ENCODE results near the gene KRT5. TPM values are rescaled to one million over a fixed set of nuclear protein-coding genes. Genes with fewer than 3 reads are reported as not detected.

KRT5 gene
- total and polyA plus RNA-seq, 2 of the 13 experiments (the other 11 are each of a cell fraction or from before 2014, with no cell fraction given) = 0.08 TPM; not detected in 1

GRCh38 chr12:52537101-52537500 lies 16.9 kb upstream of the KRT5 start (continued):
- TF ChIP-seq ZNF225 (CRISPR knock-in tag; IDR thresholded peaks at IDR 0.05) (no peak), ZNF772 (CRISPR knock-in tag; IDR thresholded peaks at IDR 0.05) (no peak), RFXANK (CRISPR knock-in tag; IDR thresholded peaks at IDR 0.05) (no peak)

GRCh38 chr12:52535574-52535973 lies 15.4 kb upstream of the KRT5 start:
- no peak overlapping the region for H3K9ac ChIP-seq (ENCODE audit: insufficient read depth, low read depth, low read length)
- in situ Hi-C loops (cut with HindIII; ENCODE audit: extremely low pct_ligation_motif_present, low pct_unique_long_range_greater_than_20kb) = loop anchor here (25.0 kb wide), 1 partner anchor 398 kb away; no protein-coding TSS in a partner anchor
- no peaks in the 10 kb centered on the region for H4K20me1 ChIP-seq (ENCODE audit: insufficient read depth, low read length)
- H3K27me3 ChIP-seq (ENCODE audit: control insufficient read depth in 1 of 2, insufficient read depth in 2 of 2, low read length in 2 of 2) = peaks cover 2 to 14% of the 10 kb centered on the region in 2 experiments; a peak in 2 of 5 replicates
- H3K4me1 ChIP-seq (ENCODE audit: insufficient read depth, low read length) = no peaks in the 10 kb centered on the region
- H3K36me3 ChIP-seq (replicated peaks in 1 of 2; ENCODE audit: control insufficient read depth in 1 of 2, insufficient read depth in 2 of 2, low read length in 2 of 2) = no peaks in the 10 kb centered on the region
- no peaks in the 10 kb centered on the region for H3K79me2 ChIP-seq (ENCODE audit: insufficient read depth, low read length)
- ATAC-seq = no peak
- POLR2A ChIA-PET = no interaction called here
- H3K4me2 ChIP-seq (ENCODE audit: low read depth, low read length) = no peak overlapping the region
- intact Hi-C loops (cut with micrococcal nuclease; ENCODE audit: unreplicated experiment) = no loop called here
- H3K4me3 ChIP-seq (replicated peaks in 1 of 3; ENCODE audit: insufficient read depth in 1 of 3, low read depth in 2 of 3, low read length in 3 of 3) = no peak overlapping the region
- DNase-seq (ENCODE audit: low spot score) = no peak
- no peak for FAIRE-seq
- CTCF ChIA-PET (ENCODE audit: low intra/inter-chr PET ratio, low total read pairs) = no interaction called here
- WGBS (ENCODE audit: low lambda C conversion rate) = 0% methylated on average over 1 of the region's 1 CpG
- no peaks in the 10 kb centered on the region for H3K9me3 ChIP-seq (ENCODE audit: low read length)
- no peak overlapping the region for H3K27ac ChIP-seq (ENCODE audit: extremely low read length, insufficient read depth, low read length)
- H2AFZ ChIP-seq (ENCODE audit: low read length) = no peak overlapping the region
- BruUV-seq (replicated peaks) = no TSS peak
- no peak for TF ChIP-seq BCL6 (CRISPR knock-in tag; IDR thresholded peaks at IDR 0.05)
- TF ChIP-seq TFDP1 (CRISPR knock-in tag; IDR thresholded peaks at IDR 0.05; ENCODE audit: borderline replicate concordance) = no peak
- no peak for TF ChIP-seq HNRNPK (IDR thresholded peaks at IDR 0.05; ENCODE audit: low read depth, low read length, poor library complexity, severe bottlenecking)
- no peak for TF ChIP-seq DMAP1 (CRISPR knock-in tag; IDR thresholded peaks at IDR 0.05)
- no peak for TF ChIP-seq SNAPC4 (CRISPR knock-in tag; IDR thresholded peaks at IDR 0.05)
- no peak for TF ChIP-seq TSC22D2 (CRISPR knock-in tag; IDR thresholded peaks at IDR 0.05; ENCODE audit: borderline replicate concordance)
- no peak for TF ChIP-seq ZNF256 (CRISPR knock-in tag; conservative IDR thresholded peaks at IDR 0.05)
- TF ChIP-seq CHD2 (IDR thresholded peaks at IDR 0.05; ENCODE audit: low read depth, low read length) = no peak
- TF ChIP-seq RARA (CRISPR knock-in tag; IDR thresholded peaks at IDR 0.05) = no peak
- no peak for TF ChIP-seq SIN3A (IDR thresholded peaks at IDR 0.05; ENCODE audit: borderline replicate concordance, low read depth, low read length)
- no peak for TF ChIP-seq FOXJ3 (CRISPR knock-in tag; IDR thresholded peaks at IDR 0.05; ENCODE audit: borderline replicate concordance)
- no peak for TF ChIP-seq ZNF790 (CRISPR knock-in tag; IDR thresholded peaks at IDR 0.05; ENCODE audit: borderline replicate concordance)
- TF ChIP-seq ZNF281 (CRISPR knock-in tag; IDR thresholded peaks at IDR 0.05; ENCODE audit: borderline replicate concordance) = no peak
